Aorta (tissue), 5 donors: Measurements from ENCODE around the gene GTF3C1. TPM values are rescaled to one million over a fixed set of nuclear protein-coding genes. Genes with fewer than 3 reads are reported as not detected.

Source experiments
- ATAC-seq: fragments of 200-7000 bp; cut with Tn5 transposase; one replicate; pipeline ENCODE4 v1.9.1; 2022; ENCODE audit warnings: moderate library complexity; ENCODE audit not compliant: low FRiP score
- DNase-seq, 2 donors: peaks; one replicate each; pipeline ENCODE4 v3.0.0-alpha.2; 2020
- H3K27ac ChIP-seq, 2 donors: one replicate each; pipeline ENCODE4 v1.5.1; 2013; ENCODE audit warnings: low read length in 2 of 2, mild to moderate bottlenecking in 2 of 2, moderate library complexity in 2 of 2, control low read depth in 1 of 2, inconsistent platforms in 1 of 2, low read depth in 1 of 2
- H3K27me3 ChIP-seq, 2 donors: one replicate each; pipeline ENCODE4 v1.6.1; 2013; ENCODE audit warnings: control low read depth in 1 of 2, low read length in 1 of 2, mild to moderate bottlenecking in 1 of 2, moderate library complexity in 1 of 2; ENCODE audit not compliant: insufficient read depth in 2 of 2, control insufficient read depth in 1 of 2
- H3K36me3 ChIP-seq, 2 donors: one replicate each; pipeline ENCODE4 v1.6.1; 2013; ENCODE audit warnings: control low read depth in 1 of 2, low read length in 1 of 2, mild to moderate bottlenecking in 1 of 2; ENCODE audit not compliant: insufficient read depth in 2 of 2, control insufficient read depth in 1 of 2
- H3K4me1 ChIP-seq, 2 donors: one replicate each; pipeline ENCODE4 v1.6.1; 2013; ENCODE audit warnings: low read length in 2 of 2, control low read depth in 1 of 2, mild to moderate bottlenecking in 1 of 2, moderate library complexity in 1 of 2; ENCODE audit not compliant: insufficient read depth in 2 of 2, control insufficient read depth in 1 of 2
- H3K4me3 ChIP-seq, 2 donors: one replicate each; pipeline ENCODE4 v1.5.1; 2013; ENCODE audit warnings: low read length in 2 of 2, control low read depth in 1 of 2, mild to moderate bottlenecking in 1 of 2
- H3K9me3 ChIP-seq: one replicate; pipeline ENCODE4 v1.6.1; 2013; ENCODE audit warnings: mild to moderate bottlenecking, low read length; ENCODE audit not compliant: control insufficient read depth
- WGBS, 2 donors: extraction: QIAGEN DNeasy Blood & Tissue Kit; methylation state at CpG; one replicate each; pipeline ENCODE4 v1.1.7; 2013; 5-methylcytosine and 5-hydroxymethylcytosine counted together
- intact Hi-C, 2 donors: fragments of 100-400 bp; cut with DNase I; formaldehyde crosslinking; loops; one replicate each; pipeline versions ENCODE4 v1.14.2 to v1.15.0; 2022
- polyA plus RNA-seq, 2 donors: library from polyadenylated mRNA; stranded (reverse); fragments of 200-250 nt; gene quantifications; one replicate each; pipeline ENCODE4 v1.2.3, GENCODE V29; 2013
- total RNA-seq, 2 donors: library from RNA; stranded (reverse); fragmentation: NEBNext Ultra II Directional; extraction: Animal tissue kit (Norgen Biotek cat#: 25700); gene quantifications; one replicate each; pipeline ENCODE4 v1.2.1, GENCODE V29; 2021
- donor health status: healthy with polysubstance abuse.
- donor health status: Bipolar disorder and iron deficiency.
- donor health status: DM: no; HTN: no; CAD: no.
- donor health status: DM: no; HTN: no; CAD: no.
- donor health status: DM: yes; HTN: yes; CAD: no.

Gene GTF3C1
- total and polyA plus RNA-seq, 4 donors, result 9.4 to 72.2 (median 47.7) TPM

GRCh38 chr16:27425961-27426360 lies 123.8 kb downstream of the GTF3C1 start:
- DNase-seq (no peak), ATAC-seq (no peak)
- Histone ChIP-seq H3K27ac (no peak overlapping the region), H3K36me3 (no peaks in the 10 kb centered on the region), H3K9me3 (peaks cover 3% of the 10 kb centered on the region), H3K27me3 (no peaks in the 10 kb centered on the region), H3K4me3 (no peak overlapping the region), H3K4me1 (no peaks in the 10 kb centered on the region)
- 94 to 100% methylated on average over 1 of the region's 1 CpG for WGBS, 2 donors
- intact Hi-C loops, result no loop called here

DNA sequence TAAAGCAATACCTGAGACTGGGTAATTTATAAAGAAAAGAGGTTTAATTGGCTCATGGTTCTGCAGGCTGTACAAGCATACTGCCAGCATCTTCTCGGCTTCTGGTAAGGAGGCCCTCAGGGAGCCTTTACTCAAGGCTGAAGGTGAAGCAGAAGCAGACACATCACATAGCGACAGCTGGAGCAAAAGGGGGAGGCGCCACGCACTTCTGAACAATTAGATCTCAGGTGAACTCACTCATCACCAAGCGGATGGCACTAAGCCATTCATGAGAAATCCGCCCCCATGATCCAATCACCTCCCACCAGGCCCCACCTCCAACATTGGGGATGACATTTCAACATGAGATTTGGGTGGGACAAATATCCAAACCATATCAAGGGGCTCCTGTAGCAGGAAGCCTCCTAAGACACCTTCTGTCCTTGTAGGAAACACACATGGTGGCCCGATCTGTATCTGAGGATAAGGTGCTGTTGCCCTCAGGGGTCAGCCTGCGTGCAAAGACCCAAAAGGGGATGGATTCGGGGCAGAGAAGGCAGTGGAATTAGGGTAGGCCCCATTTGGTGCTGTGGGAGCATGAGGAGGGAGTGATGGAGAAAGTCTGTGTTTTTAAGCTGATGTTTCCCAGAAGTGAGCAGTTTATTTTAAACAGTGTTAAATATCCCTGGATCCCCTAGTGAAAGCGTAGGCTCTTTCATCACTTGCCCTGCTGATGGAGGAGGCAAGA lies 124.8 kb downstream of the GTF3C1 start:
- Histone ChIP-seq H3K36me3 (no peaks in the 10 kb centered on the region), H3K27me3 (no peaks in the 10 kb centered on the region), H3K4me3 (no peak overlapping the region), H3K9me3 (peaks cover 3% of the 10 kb centered on the region), H3K4me1 (no peaks in the 10 kb centered on the region), H3K27ac (no peak overlapping the region)
- ATAC-seq (no peak), DNase-seq (peak in 1 of 2 donors; percentile 10)
- intact Hi-C loops, result no loop called here
- 88% methylated on average over 10 of the region's 10 CpGs for WGBS, 2 donors

DNA sequence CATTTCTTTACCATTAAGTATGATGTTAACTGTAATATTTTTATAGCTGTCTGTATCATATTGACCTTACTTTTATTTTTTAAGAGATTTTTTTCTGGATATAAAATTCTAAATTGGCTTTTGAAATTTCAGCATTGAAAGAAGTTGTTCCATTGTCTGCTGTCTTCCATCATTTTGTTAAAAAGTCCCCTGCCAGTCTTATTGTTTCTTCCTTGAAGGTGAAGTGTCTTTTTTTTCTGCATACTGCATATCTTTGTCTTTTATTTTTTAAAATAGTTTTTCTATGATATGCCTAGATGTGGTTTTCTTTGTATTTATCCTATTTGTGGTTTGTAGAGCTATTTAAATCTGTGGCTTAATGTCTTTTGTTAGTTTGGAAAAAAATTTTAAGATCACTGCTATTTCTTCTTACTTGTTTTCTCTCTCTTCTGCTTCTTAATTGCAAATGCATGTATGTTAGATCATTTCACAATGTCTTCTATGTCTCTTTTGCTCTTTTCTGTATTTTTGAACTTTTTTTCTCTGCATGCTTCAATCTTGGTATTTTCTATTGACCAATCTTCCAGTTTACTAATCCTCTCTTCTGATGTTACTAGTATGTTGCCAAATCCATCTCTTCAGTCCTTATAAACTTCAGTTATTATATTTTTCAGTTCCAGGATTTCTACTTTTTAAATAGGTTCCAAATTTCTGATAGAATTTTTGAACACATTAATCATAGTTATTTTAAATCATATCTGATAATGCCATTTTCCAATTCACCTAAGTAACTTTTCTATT lies 127.6 kb downstream of the GTF3C1 start:
- H3K9me3 ChIP-seq, result peaks cover 3% of the 10 kb centered on the region
- H3K27ac ChIP-seq, result no peak overlapping the region
- DNase-seq (no peak), ATAC-seq (no peak)
- H3K27me3 ChIP-seq, result no peaks in the 10 kb centered on the region
- intact Hi-C loops, result no loop called here
- no peaks in the 10 kb centered on the region for H3K36me3 ChIP-seq
- H3K4me1 ChIP-seq, result no peaks in the 10 kb centered on the region
- no peak overlapping the region for H3K4me3 ChIP-seq

DNA sequence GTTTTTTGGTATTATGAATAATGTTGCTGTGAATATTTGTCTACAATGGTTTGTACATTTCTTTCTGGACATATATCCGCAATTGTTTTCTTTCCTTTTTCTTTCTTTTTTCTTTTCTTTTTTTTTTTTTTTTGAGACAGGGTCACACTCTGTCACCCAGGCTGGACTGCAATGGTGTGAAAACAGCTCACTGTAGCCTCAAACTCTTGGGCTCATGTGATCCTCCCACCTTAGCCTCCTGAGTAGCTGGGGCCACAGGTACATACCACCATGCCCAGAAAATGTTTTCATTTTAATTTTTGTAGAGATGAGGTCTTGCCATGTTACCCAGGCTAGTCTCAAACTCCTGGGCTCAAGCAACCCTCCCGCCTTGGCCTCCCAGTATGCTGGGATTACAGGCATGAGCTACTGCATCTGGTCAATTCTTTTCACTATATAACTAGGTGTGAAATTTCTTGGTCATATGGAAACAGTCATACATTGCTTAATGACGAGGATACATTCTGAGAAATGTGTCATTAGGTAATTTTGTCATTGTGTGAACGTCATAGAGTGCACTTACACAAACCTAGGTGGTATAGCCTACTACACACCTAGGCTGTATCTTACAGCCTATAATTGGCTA lies 132.6 kb downstream of the GTF3C1 start:
- H3K36me3 ChIP-seq, result no peaks in the 10 kb centered on the region
- no peak for DNase-seq
- H3K27ac ChIP-seq, result no peak overlapping the region
- no peaks in the 10 kb centered on the region for H3K9me3 ChIP-seq
- no peaks in the 10 kb centered on the region for H3K27me3 ChIP-seq
- no peak for ATAC-seq
- H3K4me3 ChIP-seq, result no peak overlapping the region
- WGBS, 2 donors, result 85 to 87% methylated on average over 4 of the region's 4 CpGs
- intact Hi-C loops, result no loop called here
- no peaks in the 10 kb centered on the region for H3K4me1 ChIP-seq

- no peaks in the 10 kb centered on the region for H3K36me3 ChIP-seq
- WGBS, 2 donors, result 81 to 82% methylated on average over 6 of the region's 6 CpGs
- DNase-seq (no peak), ATAC-seq (no peak)
- H3K4me3 ChIP-seq, result no peak overlapping the region
- H3K27me3 ChIP-seq, result no peaks in the 10 kb centered on the region
- no peak overlapping the region for H3K27ac ChIP-seq
- H3K9me3 ChIP-seq, result no peaks in the 10 kb centered on the region
- no peaks in the 10 kb centered on the region for H3K4me1 ChIP-seq
- intact Hi-C loops, result no loop called here
Measured at GRCh38 chr16:27414788-27415431, 134.8 kb downstream of the GTF3C1 start.

DNA sequence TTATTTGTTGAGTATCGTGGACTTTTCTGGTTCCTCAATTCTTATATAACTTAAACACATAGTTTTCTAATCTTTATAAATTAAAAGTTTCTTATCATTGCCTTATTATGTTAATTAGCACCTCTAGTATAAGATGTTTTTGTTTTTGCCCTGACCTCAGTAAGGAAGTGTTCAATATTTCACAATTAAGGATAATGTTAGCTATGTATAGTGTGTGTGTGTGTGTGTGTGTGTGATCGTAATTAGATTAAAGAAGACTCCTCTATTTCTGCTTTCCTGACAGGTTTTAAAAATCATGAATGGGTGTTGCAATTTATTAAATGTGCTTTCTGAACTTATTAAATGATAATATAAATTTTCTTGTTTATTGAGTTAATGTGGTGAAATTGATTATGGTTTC lies 135.8 kb downstream of the GTF3C1 start:
- H3K36me3 ChIP-seq, result no peaks in the 10 kb centered on the region
- no peaks in the 10 kb centered on the region for H3K9me3 ChIP-seq
- intact Hi-C loops, result no loop called here
- no peak overlapping the region for H3K4me3 ChIP-seq
- H3K4me1 ChIP-seq, result no peaks in the 10 kb centered on the region
- no peak overlapping the region for H3K27ac ChIP-seq
- no peaks in the 10 kb centered on the region for H3K27me3 ChIP-seq
- DNase-seq (no peak), ATAC-seq (no peak)
- WGBS, 2 donors, result 84 to 89% methylated on average over 2 of the region's 2 CpGs

- 92 to 96% methylated on average over 1 of the region's 1 CpG for WGBS, 2 donors
- no peak for ATAC-seq
Measured at GRCh38 chr16:27410761-27411160, 139.0 kb downstream of the GTF3C1 start.

More at GRCh38 chr16:27410761-27411160, 139.0 kb downstream of the GTF3C1 start:
- Histone ChIP-seq H3K27ac (no peak overlapping the region), H3K9me3 (no peaks in the 10 kb centered on the region), H3K4me1 (no peaks in the 10 kb centered on the region), H3K36me3 (no peaks in the 10 kb centered on the region), H3K27me3 (no peaks in the 10 kb centered on the region), H3K4me3 (no peak overlapping the region)
- intact Hi-C loops, result no loop called here
- DNase-seq, result no peak
